ENCODE data around the gene UBE2N.

UBE2N gene

GRCh38 chr12:93361151-93361919, 80.4 kb downstream of the UBE2N start:
- H3K4me3 ChIP-seq (replicated peaks in 1 of 2; ENCODE audit: low read depth in 2 of 2, low read length in 2 of 2) = no peak overlapping the region
- TF ChIP-seq CTCF (IDR thresholded peaks at IDR 0.05; ENCODE audit: low read depth, low read length) = no peak
- peak in 1 of 2 donors; percentile 65 for DNase-seq (ENCODE audit: low read depth in 2 of 2)

- H3K4me3 ChIP-seq (replicated peaks in 1 of 2; ENCODE audit: low read depth in 2 of 2, low read length in 2 of 2) = no peak overlapping the region
- TF ChIP-seq CTCF (IDR thresholded peaks at IDR 0.05; ENCODE audit: low read depth, low read length) = no peak
- DNase-seq (ENCODE audit: low read depth in 2 of 2) = no peak
These were observed 81.1 kb downstream of the UBE2N start for GRCh38 chr12:93360688-93361087.

- no peak for TF ChIP-seq CTCF (IDR thresholded peaks at IDR 0.05; ENCODE audit: low read depth, low read length)
- peak in 1 of 2 donors; percentile 22 for DNase-seq (ENCODE audit: low read depth in 2 of 2)
- H3K4me3 ChIP-seq (replicated peaks in 1 of 2; ENCODE audit: low read depth in 2 of 2, low read length in 2 of 2) = no peak overlapping the region
These were observed 82.9 kb downstream of the UBE2N start for GRCh38 chr12:93358821-93359220.

GRCh38 chr12:93358058-93358457, 83.7 kb downstream of the UBE2N start:
- DNase-seq (ENCODE audit: low read depth in 2 of 2) = no peak
- H3K4me3 ChIP-seq (replicated peaks in 1 of 2; ENCODE audit: low read depth in 2 of 2, low read length in 2 of 2) = no peak overlapping the region
- TF ChIP-seq CTCF (IDR thresholded peaks at IDR 0.05; ENCODE audit: low read depth, low read length) = no peak

- no peak overlapping the region for H3K4me3 ChIP-seq (replicated peaks in 1 of 2; ENCODE audit: low read depth in 2 of 2, low read length in 2 of 2)
- no peak for DNase-seq (ENCODE audit: low read depth in 2 of 2)
- TF ChIP-seq CTCF (IDR thresholded peaks at IDR 0.05; ENCODE audit: low read depth, low read length) = no peak
These were observed 85.5 kb downstream of the UBE2N start for GRCh38 chr12:93356214-93356613.
